ENCODE results near the gene BCL7C.

GRCh38 chr16:30924076-30924912 lies 30.4 kb upstream of the BCL7C start:
- TF ChIP-seq SMC3 (conservative IDR thresholded peaks at IDR 0.05; ENCODE audit: poor library complexity), result peak; percentile 12
- no peak for TF ChIP-seq CTCF (IDR thresholded peaks at IDR 0.05; ENCODE audit: poor library complexity, severe bottlenecking)
- TF ChIP-seq POLR2AphosphoS5 (IDR thresholded peaks at IDR 0.05), result no peak
- TF ChIP-seq REST (IDR thresholded peaks at IDR 0.05; ENCODE audit: borderline replicate concordance), result no peak
- TF ChIP-seq RAD21 (conservative IDR thresholded peaks at IDR 0.05), result no peak

All from neural cell (in vitro differentiated cells).